H1 (cell line): ENCODE results near the gene TMEM154. TPM values are rescaled to one million over a fixed set of nuclear protein-coding genes. Genes with fewer than 3 reads are reported as not detected.

Experiments
- RAD21 ChIP-seq, 2 experiments: IDR thresholded peaks in 1 of 2; conservative IDR thresholded peaks in 1 of 2; 2 replicates each; pipeline ENCODE4 v1.6.1; 2011; ENCODE audit warnings: low read depth in 2 of 2, low read length in 2 of 2, improper control_type of control experiment in 1 of 2, inconsistent platforms in 1 of 2, mild to moderate bottlenecking in 1 of 2, moderate library complexity in 1 of 2
- TEAD4 ChIP-seq: IDR thresholded peaks from 2 replicates; pipeline ENCODE4 v1.6.1; 2012; ENCODE audit warnings: low read depth, low read length, inconsistent platforms, mixed read lengths
- polyA plus RNA-seq, 7 experiments: library from polyadenylated mRNA; depleted of rRNA in 3 of 7; stranded (reverse) in 5 of 7; unstranded in 2 of 7; fragments of >200 nt in 5 of 7; fragments of 200-250 nt in 2 of 7; gene quantifications; 1 replicate in 5 of 7; 2 replicates in 1 of 7; 4 replicates in 1 of 7; pipeline versions ENCODE4 v1.2.1 to v1.2.3, GENCODE V29; 2011 to 2013; ENCODE audit warnings: missing spikeins in 2 of 7, mixed read lengths in 2 of 7
- total RNA-seq: library from RNA; stranded (reverse); fragmentation: NEBNext Ultra II Directional; extraction: Animal tissue kit (Norgen Biotek cat#: 25700); gene quantifications from 2 replicates; pipeline ENCODE4 v1.2.1, GENCODE V29; 2021
- TF ChIP-seq, protein P1 (sequence below), 3 experiments: IDR thresholded peaks; 1 replicate in 2 of 3; 2 replicates in 1 of 3; pipeline versions ENCODE4 v1.5.1 to v1.6.1; 2011; ENCODE audit warnings: low read length in 3 of 3, mild to moderate bottlenecking in 3 of 3, inconsistent platforms in 2 of 3, low read depth in 1 of 3, moderate library complexity in 1 of 3; ENCODE audit not compliant: insufficient read depth in 1 of 3; ENCODE audit errors: control extremely low read depth in 1 of 3

TMEM154 gene
- total and polyA plus RNA-seq, 2 of the 8 experiments (the other 6 are each of a cell fraction or from before 2014, with no cell fraction given): 0.33 to 1.2 TPM

DNA sequence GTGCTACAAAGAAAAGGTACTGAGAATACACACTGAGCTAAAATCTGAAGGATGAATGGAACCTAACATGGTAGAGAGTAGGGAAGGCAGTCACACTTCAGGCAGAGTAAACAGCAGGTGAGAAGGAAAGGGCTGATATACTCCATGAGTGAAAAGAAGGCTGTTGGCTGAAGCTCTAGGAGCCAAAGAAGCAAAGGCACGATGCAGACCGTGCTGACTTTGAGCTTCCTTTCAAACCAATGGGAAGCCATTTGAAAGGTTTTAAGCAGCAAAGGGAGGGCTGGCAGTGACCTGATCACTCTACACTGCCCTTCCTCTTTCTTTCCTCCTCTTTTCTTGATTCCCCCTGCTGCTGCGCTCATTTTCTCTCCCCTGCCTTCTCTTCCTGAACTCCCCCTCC, 66.4 kb downstream of the TMEM154 start (continued):
- TF ChIP-seq, protein P1, sequence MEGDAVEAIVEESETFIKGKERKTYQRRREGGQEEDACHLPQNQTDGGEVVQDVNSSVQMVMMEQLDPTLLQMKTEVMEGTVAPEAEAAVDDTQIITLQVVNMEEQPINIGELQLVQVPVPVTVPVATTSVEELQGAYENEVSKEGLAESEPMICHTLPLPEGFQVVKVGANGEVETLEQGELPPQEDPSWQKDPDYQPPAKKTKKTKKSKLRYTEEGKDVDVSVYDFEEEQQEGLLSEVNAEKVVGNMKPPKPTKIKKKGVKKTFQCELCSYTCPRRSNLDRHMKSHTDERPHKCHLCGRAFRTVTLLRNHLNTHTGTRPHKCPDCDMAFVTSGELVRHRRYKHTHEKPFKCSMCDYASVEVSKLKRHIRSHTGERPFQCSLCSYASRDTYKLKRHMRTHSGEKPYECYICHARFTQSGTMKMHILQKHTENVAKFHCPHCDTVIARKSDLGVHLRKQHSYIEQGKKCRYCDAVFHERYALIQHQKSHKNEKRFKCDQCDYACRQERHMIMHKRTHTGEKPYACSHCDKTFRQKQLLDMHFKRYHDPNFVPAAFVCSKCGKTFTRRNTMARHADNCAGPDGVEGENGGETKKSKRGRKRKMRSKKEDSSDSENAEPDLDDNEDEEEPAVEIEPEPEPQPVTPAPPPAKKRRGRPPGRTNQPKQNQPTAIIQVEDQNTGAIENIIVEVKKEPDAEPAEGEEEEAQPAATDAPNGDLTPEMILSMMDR (IDR thresholded peaks at IDR 0.05; ENCODE audit: control extremely low read depth in 1 of 3, insufficient read depth in 1 of 3, low read depth in 1 of 3, low read length in 3 of 3): no peak
- no peak for TF ChIP-seq RAD21 (IDR thresholded peaks at IDR 0.05 in 1 of 2, conservative IDR thresholded peaks at IDR 0.05 in 1 of 2; ENCODE audit: low read depth in 2 of 2, low read length in 2 of 2)
- no peak for TF ChIP-seq TEAD4
- TF ChIP-seq, all 59 proteins: peak for 0
